SK-N-SH treated with all-trans-retinoic acid at 6 μM for 48 hours (cell line): ENCODE results near the gene AQP12A.

ENCODE experiments used
- ATAC-seq: fragments of 200-7000 bp; cut with Tn5 transposase; 3 replicates; pipeline ENCODE4 v1.9.1; 2020; ENCODE audit warnings: mild to moderate bottlenecking, moderate library complexity
- ARNTL ChIP-seq: fragments of 450-650 bp; formaldehyde crosslinking; IDR thresholded peaks from 2 replicates; pipeline ENCODE4 v1.5.0; 2020; ENCODE audit warnings: low read depth, mild to moderate bottlenecking, moderate library complexity, borderline replicate concordance
- BACH2 ChIP-seq: fragments of 250-450 bp; sonication (Bioruptor Pico); IDR thresholded peaks from 2 replicates; pipeline ENCODE4 v1.9.0; 2021; ENCODE audit warnings: mild to moderate bottlenecking, borderline replicate concordance
- CREB5 ChIP-seq: fragments of 250-450 bp; sonication (Bioruptor Pico); IDR thresholded peaks from 2 replicates; pipeline ENCODE4 v1.5.1; 2020; ENCODE audit warnings: low read depth, mild to moderate bottlenecking, moderate library complexity
- CSRNP3 ChIP-seq: fragments of 250-450 bp; sonication (Bioruptor Pico); IDR thresholded peaks from 2 replicates; pipeline ENCODE4 v1.5.1; 2021; ENCODE audit warnings: mild to moderate bottlenecking, moderate library complexity
- ESRRG ChIP-seq: fragments of 250-450 bp; sonication (Bioruptor Pico); IDR thresholded peaks from 2 replicates; pipeline ENCODE4 v1.6.1; 2021; ENCODE audit warnings: mild to moderate bottlenecking
- GLIS3 ChIP-seq: fragments of 250-450 bp; sonication (Bioruptor Pico); IDR thresholded peaks from 2 replicates; pipeline ENCODE4 v1.5.0; 2020; ENCODE audit warnings: mild to moderate bottlenecking, moderate library complexity
- ISL1 ChIP-seq: fragments of 250-450 bp; sonication (Bioruptor Pico); IDR thresholded peaks from 2 replicates; pipeline ENCODE4 v2.1.2; 2022; ENCODE audit warnings: mild to moderate bottlenecking, moderate library complexity
- OSR1 ChIP-seq: fragments of 250-450 bp; sonication (Bioruptor Pico); IDR thresholded peaks from 2 replicates; pipeline ENCODE4 v1.8.0; 2022; ENCODE audit warnings: moderate library complexity, mild to moderate bottlenecking, inconsistent platforms
- PATZ1 ChIP-seq: fragments of 250-450 bp; sonication (Bioruptor Pico); IDR thresholded peaks from 2 replicates; pipeline ENCODE4 v1.8.0; 2020; ENCODE audit warnings: mild to moderate bottlenecking, moderate library complexity, borderline replicate concordance
- POU6F1 ChIP-seq: fragments of 250-450 bp; sonication (Bioruptor Pico); IDR thresholded peaks from 2 replicates; pipeline ENCODE4 v1.8.0; 2021; ENCODE audit warnings: low read depth, mild to moderate bottlenecking, moderate library complexity, borderline replicate concordance
- PPARA ChIP-seq: fragments of 250-450 bp; sonication (Bioruptor Pico); IDR thresholded peaks from 2 replicates; pipeline ENCODE4 v1.5.0; 2020; ENCODE audit warnings: mild to moderate bottlenecking, borderline replicate concordance
- SNAI2 ChIP-seq: fragments of 250-450 bp; sonication (Bioruptor Pico); IDR thresholded peaks from 2 replicates; pipeline ENCODE4 v1.5.0; 2020; ENCODE audit warnings: mild to moderate bottlenecking, moderate library complexity
- TCF4 ChIP-seq: fragments of 250-450 bp; sonication (Bioruptor Pico); IDR thresholded peaks from 2 replicates; pipeline ENCODE4 v1.8.0; 2021; ENCODE audit warnings: mild to moderate bottlenecking, moderate library complexity, borderline replicate concordance
- TSHZ2 ChIP-seq: fragments of 250-450 bp; sonication (Bioruptor Pico); IDR thresholded peaks from 2 replicates; pipeline ENCODE4 v1.5.0; 2020; ENCODE audit warnings: mild to moderate bottlenecking, moderate library complexity
- ZFP3 ChIP-seq: fragments of 250-450 bp; sonication (Bioruptor Pico); IDR thresholded peaks from 2 replicates; pipeline ENCODE4 v1.5.0; 2020; ENCODE audit warnings: mild to moderate bottlenecking, moderate library complexity
- ZFP30 ChIP-seq: fragments of 450-650 bp; formaldehyde crosslinking; IDR thresholded peaks from 2 replicates; pipeline ENCODE4 v1.5.0; 2022; ENCODE audit warnings: mild to moderate bottlenecking, moderate library complexity
- ZNF565 ChIP-seq: fragments of 450-650 bp; formaldehyde crosslinking; conservative IDR thresholded peaks from 2 replicates; pipeline ENCODE4 v1.5.0; 2020; ENCODE audit warnings: low read depth, mild to moderate bottlenecking, moderate library complexity
- ZNF70 ChIP-seq: fragments of 450-650 bp; formaldehyde crosslinking; IDR thresholded peaks from 2 replicates; pipeline ENCODE4 v1.5.0; 2020; ENCODE audit warnings: mild to moderate bottlenecking, moderate library complexity

The AQP12A gene

GRCh38 chr2:240648155-240648649, 43.5 kb upstream of the AQP12A start:
- ATAC-seq = no peak
- TF ChIP-seq TSHZ2 (CRISPR knock-in tag) = no peak
- no peak for TF ChIP-seq BACH2 (CRISPR knock-in tag)
- TF ChIP-seq ZFP30 (CRISPR knock-in tag) = no peak
- TF ChIP-seq ARNTL (CRISPR knock-in tag) = no peak
- TF ChIP-seq CSRNP3 (CRISPR knock-in tag) = no peak
- no peak for TF ChIP-seq ZNF70 (CRISPR knock-in tag)
- no peak for TF ChIP-seq ZFP3 (CRISPR knock-in tag)
- no peak for TF ChIP-seq ZNF565 (CRISPR knock-in tag)
- no peak for TF ChIP-seq POU6F1 (CRISPR knock-in tag)
- no peak for TF ChIP-seq ISL1
- no peak for TF ChIP-seq ESRRG (CRISPR knock-in tag)
- TF ChIP-seq CREB5 (CRISPR knock-in tag) = no peak
- no peak for TF ChIP-seq PATZ1 (CRISPR knock-in tag)
- TF ChIP-seq TCF4 (CRISPR knock-in tag) = no peak
- no peak for TF ChIP-seq GLIS3 (CRISPR knock-in tag)
- no peak for TF ChIP-seq OSR1
- no peak for TF ChIP-seq SNAI2 (CRISPR knock-in tag)
- no peak for TF ChIP-seq PPARA
- TF ChIP-seq, all 23 proteins: peak for 0

GRCh38 chr2:240648650-240649275, 42.9 kb upstream of the AQP12A start:
- TF ChIP-seq ZFP30 (CRISPR knock-in tag) (no peak), CREB5 (CRISPR knock-in tag) (no peak)
- ATAC-seq = no peak

- TF ChIP-seq POU6F1 (CRISPR knock-in tag) = no peak
- no peak for TF ChIP-seq SNAI2 (CRISPR knock-in tag)
- no peak for TF ChIP-seq ISL1
- no peak for ATAC-seq
These were observed 42.3 kb upstream of the AQP12A start for GRCh38 chr2:240649331-240649730.
